ENCODE measurements around the gene ACTA2.
A peak's percentile ranks its signal among the peaks of the same experiment; 100 is the strongest.

The ACTA2 gene

GRCh38 chr10:88981435-88981834 is 28.9 kb upstream of the ACTA2 start:
- no peak for DNase-seq (ENCODE audit: low spot score)

- DNase-seq (ENCODE audit: low spot score), result no peak
Measured at GRCh38 chr10:88980800-88981199, 28.2 kb upstream of the ACTA2 start.

- no peak for DNase-seq (ENCODE audit: low spot score)
Measured at GRCh38 chr10:88980247-88980646, 27.7 kb upstream of the ACTA2 start.

GRCh38 chr10:88979603-88980002 is 27.0 kb upstream of the ACTA2 start:
- DNase-seq (ENCODE audit: low spot score), result no peak

GRCh38 chr10:88979153-88979562 is 26.6 kb upstream of the ACTA2 start:
- DNase-seq (ENCODE audit: low spot score), result no peak

- no peak for DNase-seq (ENCODE audit: low spot score)
Measured at GRCh38 chr10:88978463-88978862, 25.9 kb upstream of the ACTA2 start.

GRCh38 chr10:88975377-88975720 is 22.8 kb upstream of the ACTA2 start:
- no peak for DNase-seq (ENCODE audit: low spot score)

GRCh38 chr10:88974446-88975376 is 22.1 kb upstream of the ACTA2 start:
- DNase-seq (ENCODE audit: low spot score), result no peak

- DNase-seq (ENCODE audit: low spot score), result no peak
Measured at GRCh38 chr10:88974012-88974411, 21.4 kb upstream of the ACTA2 start.

GRCh38 chr10:88971221-88972061 is 18.9 kb upstream of the ACTA2 start:
- no peak for DNase-seq (ENCODE audit: low spot score)

- DNase-seq (ENCODE audit: low spot score), result no peak
Measured at GRCh38 chr10:88968391-88968790, 15.8 kb upstream of the ACTA2 start.

GRCh38 chr10:88966797-88967196 is 14.2 kb upstream of the ACTA2 start:
- no peak for DNase-seq (ENCODE audit: low spot score)

- no peak for DNase-seq (ENCODE audit: low spot score)
Measured at GRCh38 chr10:88964869-88965415, 12.4 kb upstream of the ACTA2 start.

GRCh38 chr10:88964360-88964759 is 11.8 kb upstream of the ACTA2 start:
- DNase-seq (ENCODE audit: low spot score), result no peak

- DNase-seq (ENCODE audit: low spot score), result no peak
Measured at GRCh38 chr10:88963318-88963717, 10.7 kb upstream of the ACTA2 start.

- DNase-seq (ENCODE audit: low spot score), result peak; percentile 43
Measured at GRCh38 chr10:88962336-88962735, 9.8 kb upstream of the ACTA2 start.

- DNase-seq (ENCODE audit: low spot score), result no peak
Measured at GRCh38 chr10:88961266-88961665, 8.7 kb upstream of the ACTA2 start.

GRCh38 chr10:88960802-88961201 is 8.2 kb upstream of the ACTA2 start:
- DNase-seq (ENCODE audit: low spot score), result peak; percentile 18

- DNase-seq (ENCODE audit: low spot score), result no peak
Measured at GRCh38 chr10:88958721-88959120, 6.1 kb upstream of the ACTA2 start.

- DNase-seq (ENCODE audit: low spot score), result no peak
Measured at GRCh38 chr10:88957381-88957780, 4.8 kb upstream of the ACTA2 start.

- DNase-seq (ENCODE audit: low spot score), result no peak
Measured at GRCh38 chr10:88954458-88955083, 2.0 kb upstream of the ACTA2 start.

GRCh38 chr10:88953662-88954061 is 1.1 kb upstream of the ACTA2 start:
- DNase-seq (ENCODE audit: low spot score), result no peak
